ENCODE results near the gene PRKG1. TPM values are rescaled to one million over a fixed set of nuclear protein-coding genes. Genes with fewer than 3 reads are reported as not detected.

The PRKG1 gene
- total RNA-seq, 4 donors from 2014 or later, result 1.2 to 6.5 (median 2.7) TPM

GRCh38 chr10:51952056-51952455, 877.8 kb downstream of the PRKG1 start:
- H3K27ac ChIP-seq, result no peak overlapping the region

GRCh38 chr10:51955696-51956095, 881.4 kb downstream of the PRKG1 start:
- H3K27me3 ChIP-seq, result no peaks in the 10 kb centered on the region
- no peak overlapping the region for H3K27ac ChIP-seq
- WGBS, result 59% methylated on average over 2 of the region's 2 CpGs
- no peaks in the 10 kb centered on the region for H3K36me3 ChIP-seq
- no peaks in the 10 kb centered on the region for H3K4me1 ChIP-seq
- H3K9me3 ChIP-seq, result no peaks in the 10 kb centered on the region
- TF ChIP-seq POLR2AphosphoS5 (IDR thresholded peaks at IDR 0.05) (no peak), EP300 (IDR thresholded peaks at IDR 0.05) (no peak)
- H3K4me3 ChIP-seq, result no peak overlapping the region
- DNase-seq (ENCODE audit: low spot score in 2 of 2), result no peak

More at GRCh38 chr10:51952056-51952455, 877.8 kb downstream of the PRKG1 start:
- Histone ChIP-seq H3K4me1 (no peaks in the 10 kb centered on the region), H3K27me3 (no peaks in the 10 kb centered on the region), H3K36me3 (no peaks in the 10 kb centered on the region), H3K4me3 (no peak overlapping the region), H3K9me3 (no peaks in the 10 kb centered on the region)
- WGBS, result 43% methylated on average over 1 of the region's 1 CpG
- TF ChIP-seq POLR2AphosphoS5 (IDR thresholded peaks at IDR 0.05) (no peak), POLR2A (IDR thresholded peaks at IDR 0.05) (no peak), EP300 (IDR thresholded peaks at IDR 0.05) (no peak)
- TF ChIP-seq, protein P1, sequence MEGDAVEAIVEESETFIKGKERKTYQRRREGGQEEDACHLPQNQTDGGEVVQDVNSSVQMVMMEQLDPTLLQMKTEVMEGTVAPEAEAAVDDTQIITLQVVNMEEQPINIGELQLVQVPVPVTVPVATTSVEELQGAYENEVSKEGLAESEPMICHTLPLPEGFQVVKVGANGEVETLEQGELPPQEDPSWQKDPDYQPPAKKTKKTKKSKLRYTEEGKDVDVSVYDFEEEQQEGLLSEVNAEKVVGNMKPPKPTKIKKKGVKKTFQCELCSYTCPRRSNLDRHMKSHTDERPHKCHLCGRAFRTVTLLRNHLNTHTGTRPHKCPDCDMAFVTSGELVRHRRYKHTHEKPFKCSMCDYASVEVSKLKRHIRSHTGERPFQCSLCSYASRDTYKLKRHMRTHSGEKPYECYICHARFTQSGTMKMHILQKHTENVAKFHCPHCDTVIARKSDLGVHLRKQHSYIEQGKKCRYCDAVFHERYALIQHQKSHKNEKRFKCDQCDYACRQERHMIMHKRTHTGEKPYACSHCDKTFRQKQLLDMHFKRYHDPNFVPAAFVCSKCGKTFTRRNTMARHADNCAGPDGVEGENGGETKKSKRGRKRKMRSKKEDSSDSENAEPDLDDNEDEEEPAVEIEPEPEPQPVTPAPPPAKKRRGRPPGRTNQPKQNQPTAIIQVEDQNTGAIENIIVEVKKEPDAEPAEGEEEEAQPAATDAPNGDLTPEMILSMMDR (IDR thresholded peaks at IDR 0.05), result no peak
- DNase-seq (ENCODE audit: low spot score in 2 of 2), result no peak

GRCh38 chr10:51956822-51957221, 882.5 kb downstream of the PRKG1 start:
- H3K4me3 ChIP-seq, result no peak overlapping the region
- TF ChIP-seq POLR2AphosphoS5 (IDR thresholded peaks at IDR 0.05) (no peak), POLR2A (IDR thresholded peaks at IDR 0.05) (no peak), EP300 (IDR thresholded peaks at IDR 0.05) (no peak)
- TF ChIP-seq, protein P1 (IDR thresholded peaks at IDR 0.05), result no peak
- no peak for DNase-seq (ENCODE audit: low spot score in 2 of 2)
- H3K27me3 ChIP-seq, result no peaks in the 10 kb centered on the region
- no peaks in the 10 kb centered on the region for H3K9me3 ChIP-seq
- H3K36me3 ChIP-seq, result no peaks in the 10 kb centered on the region
- H3K27ac ChIP-seq, result no peak overlapping the region
- no peaks in the 10 kb centered on the region for H3K4me1 ChIP-seq

DNA sequence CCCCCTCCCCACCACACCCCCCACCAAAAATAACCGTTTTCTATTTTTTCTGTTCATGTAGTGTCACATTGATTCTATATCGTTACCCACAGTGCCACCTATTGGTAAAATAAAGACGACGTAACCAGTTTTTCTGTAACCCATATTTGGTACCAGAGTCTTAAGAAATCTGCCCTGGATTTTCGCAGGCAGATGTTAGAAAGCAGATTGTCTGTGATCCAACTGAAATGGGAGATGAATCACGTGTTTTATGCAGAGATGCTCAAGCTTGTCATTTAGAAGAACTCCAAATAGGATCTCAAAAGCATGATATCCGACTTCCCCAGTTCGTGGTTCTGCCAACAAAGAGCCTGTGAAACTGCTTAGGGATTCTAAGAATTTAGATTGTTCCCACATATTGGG, 886.2 kb downstream of the PRKG1 start:
- Histone ChIP-seq H3K27ac (no peak overlapping the region), H3K9me3 (no peaks in the 10 kb centered on the region), H3K4me3 (no peak overlapping the region), H3K27me3 (no peaks in the 10 kb centered on the region), H3K4me1 (no peaks in the 10 kb centered on the region), H3K36me3 (no peaks in the 10 kb centered on the region)
- no peak for DNase-seq (ENCODE audit: low spot score in 2 of 2)
- TF ChIP-seq POLR2A (IDR thresholded peaks at IDR 0.05) (no peak), POLR2AphosphoS5 (IDR thresholded peaks at IDR 0.05) (no peak), EP300 (IDR thresholded peaks at IDR 0.05) (no peak)
- TF ChIP-seq, protein P1 (IDR thresholded peaks at IDR 0.05), result no peak
- 11% methylated on average over 8 of the region's 8 CpGs for WGBS

DNA sequence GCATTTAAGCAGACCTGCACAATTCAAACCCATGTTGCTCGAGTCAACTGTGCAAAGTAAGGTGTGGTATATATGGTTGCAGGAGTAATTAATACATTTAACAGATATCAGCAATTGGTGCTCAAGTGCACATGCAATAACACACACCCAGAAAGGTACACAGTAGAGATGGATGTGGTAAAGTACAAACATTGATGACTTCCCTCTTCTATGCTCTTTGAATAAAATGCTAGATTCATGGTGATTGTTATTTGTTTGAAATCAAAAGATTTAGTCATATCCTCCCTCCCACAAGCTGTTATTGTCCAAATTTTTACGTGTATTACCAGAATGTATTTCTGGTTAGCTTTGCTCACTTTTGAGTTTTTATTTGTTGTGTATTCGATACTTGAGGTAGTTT, 887.1 kb downstream of the PRKG1 start:
- Histone ChIP-seq H3K27ac (no peak overlapping the region), H3K9me3 (no peaks in the 10 kb centered on the region), H3K4me3 (no peak overlapping the region), H3K27me3 (no peaks in the 10 kb centered on the region), H3K4me1 (no peaks in the 10 kb centered on the region), H3K36me3 (no peaks in the 10 kb centered on the region)
- no peak for DNase-seq (ENCODE audit: low spot score in 2 of 2)
- TF ChIP-seq, protein P1 (IDR thresholded peaks at IDR 0.05), result no peak
- no peak for TF ChIP-seq POLR2AphosphoS5 (IDR thresholded peaks at IDR 0.05)
- TF ChIP-seq EP300 (IDR thresholded peaks at IDR 0.05), result no peak
- TF ChIP-seq POLR2A (IDR thresholded peaks at IDR 0.05), result no peak
- WGBS, result 80% methylated on average over 3 of the region's 3 CpGs

GRCh38 chr10:51964630-51965029, 890.3 kb downstream of the PRKG1 start:
- Histone ChIP-seq H3K27me3 (no peaks in the 10 kb centered on the region), H3K9me3 (no peaks in the 10 kb centered on the region), H3K36me3 (no peaks in the 10 kb centered on the region), H3K27ac (no peak overlapping the region), H3K4me1 (no peaks in the 10 kb centered on the region), H3K4me3 (no peak overlapping the region)
- TF ChIP-seq EP300 (IDR thresholded peaks at IDR 0.05) (no peak), POLR2A (IDR thresholded peaks at IDR 0.05) (no peak)
- TF ChIP-seq, protein P1 (IDR thresholded peaks at IDR 0.05), result no peak
- 52% methylated on average over 2 of the region's 2 CpGs for WGBS
- no peak for DNase-seq (ENCODE audit: low spot score in 2 of 2)
